SHP77 treated with DMSO at 0.1 percent for 48 hours (cell line): ENCODE measurements around the gene HADHA.

Experiments used
- DNase-seq: peaks from one replicate; lab custom pipeline; 2025; lab: John Stamatoyannopoulos, UW

The HADHA gene

GRCh38 chr2:26245231-26245732 is 850 bp upstream of the HADHA start:
- no peak for DNase-seq

- DNase-seq = peak; percentile 27
Measured at GRCh38 chr2:26243470-26244308, 743 bp downstream of the HADHA start.

GRCh38 chr2:26241928-26242436 is 2.5 kb downstream of the HADHA start:
- DNase-seq = no peak

- no peak for DNase-seq
Measured at GRCh38 chr2:26238311-26238958, 6.0 kb downstream of the HADHA start.

- DNase-seq = no peak
Measured at GRCh38 chr2:26237868-26238267, 6.6 kb downstream of the HADHA start.

- no peak for DNase-seq
Measured at GRCh38 chr2:26235089-26235488, 9.3 kb downstream of the HADHA start.

- DNase-seq = no peak
Measured at GRCh38 chr2:26230806-26231205, 13.6 kb downstream of the HADHA start.

GRCh38 chr2:26229595-26229994 is 14.8 kb downstream of the HADHA start:
- no peak for DNase-seq

GRCh38 chr2:26224095-26224494 is 20.3 kb downstream of the HADHA start:
- no peak for DNase-seq

GRCh38 chr2:26223018-26223417 is 21.4 kb downstream of the HADHA start:
- no peak for DNase-seq

GRCh38 chr2:26217720-26218119 is 26.7 kb downstream of the HADHA start:
- DNase-seq = no peak

- DNase-seq = no peak
Measured at GRCh38 chr2:26216587-26216986, 27.8 kb downstream of the HADHA start.

- DNase-seq = no peak
Measured at GRCh38 chr2:26215833-26216232, 28.6 kb downstream of the HADHA start.

- DNase-seq = no peak
Measured at GRCh38 chr2:26214759-26215158, 29.7 kb downstream of the HADHA start.

- DNase-seq = no peak
Measured at GRCh38 chr2:26212011-26212410, 32.4 kb downstream of the HADHA start.

GRCh38 chr2:26203906-26204305 is 40.5 kb downstream of the HADHA start:
- DNase-seq = no peak

- DNase-seq = no peak
Measured at GRCh38 chr2:26202981-26203490, 41.4 kb downstream of the HADHA start.

- DNase-seq = no peak
Measured at GRCh38 chr2:26197516-26197915, 46.9 kb downstream of the HADHA start.

GRCh38 chr2:26196683-26197418 is 47.6 kb downstream of the HADHA start:
- no peak for DNase-seq

- no peak for DNase-seq
Measured at GRCh38 chr2:26195040-26195984, 49.1 kb downstream of the HADHA start.
